Astrocyte (in vitro differentiated cells and primary cell): Measurements from ENCODE around the gene RPL14. TPM values are rescaled to one million over a fixed set of nuclear protein-coding genes. Genes with fewer than 3 reads are reported as not detected.

Source experiments
- DNase-seq: peaks from one replicate; pipeline ENCODE4 v3.0.0-alpha.2; 2010; ENCODE audit warnings: low read depth
- FAIRE-seq: peaks from 2 replicates; lab custom pipeline; 2011; peaks lifted over from hg19 to GRCh38; lab: Jason Lieb, UNC
- H2AFZ ChIP-seq: 2 replicates; pipeline ENCODE4 v1.6.0; 2012; ENCODE audit warnings: low read depth, low read length, inconsistent platforms
- H3K27ac ChIP-seq: 2 replicates; pipeline ENCODE4 v1.5.1; 2011; ENCODE audit warnings: low read depth, low read length, inconsistent platforms
- H3K27me3 ChIP-seq: 2 replicates; pipeline ENCODE4 v1.6.0; 2011; ENCODE audit warnings: low read length, inconsistent platforms; ENCODE audit not compliant: insufficient read depth
- H3K36me3 ChIP-seq: 2 replicates; pipeline ENCODE4 v1.5.1; 2011; ENCODE audit warnings: low read length, inconsistent platforms; ENCODE audit not compliant: insufficient read depth
- H3K4me1 ChIP-seq: 2 replicates; pipeline ENCODE4 v1.5.1; 2011; ENCODE audit warnings: low read length, inconsistent platforms; ENCODE audit not compliant: insufficient read depth
- H3K4me2 ChIP-seq: 2 replicates; pipeline ENCODE4 v1.6.0; 2012; ENCODE audit warnings: low read length, inconsistent platforms
- H3K4me3 ChIP-seq: 2 replicates; pipeline ENCODE4 v1.5.1; 2011; ENCODE audit warnings: low read depth, mild to moderate bottlenecking, low read length, inconsistent platforms; ENCODE audit not compliant: insufficient read depth
- H3K79me2 ChIP-seq: 2 replicates; pipeline ENCODE4 v1.6.0; 2012; ENCODE audit warnings: mild to moderate bottlenecking, low read length, inconsistent platforms; ENCODE audit not compliant: insufficient read depth
- H3K9ac ChIP-seq: 2 replicates; pipeline ENCODE4 v1.6.0; 2012; ENCODE audit warnings: mild to moderate bottlenecking, low read length, inconsistent platforms
- H3K9me3 ChIP-seq: 2 replicates; pipeline ENCODE4 v1.5.1; 2012; ENCODE audit warnings: low read depth, mild to moderate bottlenecking, low read length, inconsistent platforms; ENCODE audit not compliant: insufficient read depth
- H4K20me1 ChIP-seq: 2 replicates; pipeline ENCODE4 v1.6.0; 2012; ENCODE audit warnings: low read length, inconsistent platforms; ENCODE audit not compliant: insufficient read depth
- H3K27ac Mint-ChIP-seq: one replicate; pipeline ENCODE4 v1.8.0; 2021; ENCODE audit warnings: mild to moderate bottlenecking, mixed read lengths; ENCODE audit not compliant: unreplicated experiment
- H3K27me3 Mint-ChIP-seq: one replicate; pipeline ENCODE4 v1.8.0; 2021; ENCODE audit warnings: low read depth, mixed read lengths; ENCODE audit not compliant: unreplicated experiment
- H3K36me3 Mint-ChIP-seq: one replicate; pipeline ENCODE4 v1.8.0; 2021; ENCODE audit warnings: low read depth, mixed read lengths; ENCODE audit not compliant: unreplicated experiment
- H3K4me1 Mint-ChIP-seq: one replicate; pipeline ENCODE4 v1.8.0; 2021; ENCODE audit warnings: low read depth, mixed read lengths; ENCODE audit not compliant: unreplicated experiment
- H3K4me3 Mint-ChIP-seq: one replicate; pipeline ENCODE4 v1.8.0; 2021; ENCODE audit warnings: mild to moderate bottlenecking, moderate library complexity, mixed read lengths; ENCODE audit not compliant: unreplicated experiment
- H3K9me3 Mint-ChIP-seq: one replicate; pipeline ENCODE4 v1.8.0; 2021; ENCODE audit warnings: mild to moderate bottlenecking, mixed read lengths; ENCODE audit not compliant: unreplicated experiment
- CTCF ChIP-seq: IDR thresholded peaks from 2 replicates; pipeline ENCODE4 v1.5.1; 2011; ENCODE audit warnings: low read depth, mild to moderate bottlenecking, inconsistent platforms, low read length, moderate library complexity; ENCODE audit not compliant: insufficient read depth
- EZH2 ChIP-seq: IDR thresholded peaks from 2 replicates; pipeline ENCODE4 v1.6.1; 2012; ENCODE audit warnings: mild to moderate bottlenecking, low read length, inconsistent platforms; ENCODE audit not compliant: insufficient read depth
- total RNA-seq: library from RNA; stranded (reverse); gene quantifications from 2 replicates; pipeline ENCODE4 v1.2.1, GENCODE V29; 2021

RPL14 gene
- total RNA-seq, 1 donor from 2014 or later: 1,706 TPM

DNA sequence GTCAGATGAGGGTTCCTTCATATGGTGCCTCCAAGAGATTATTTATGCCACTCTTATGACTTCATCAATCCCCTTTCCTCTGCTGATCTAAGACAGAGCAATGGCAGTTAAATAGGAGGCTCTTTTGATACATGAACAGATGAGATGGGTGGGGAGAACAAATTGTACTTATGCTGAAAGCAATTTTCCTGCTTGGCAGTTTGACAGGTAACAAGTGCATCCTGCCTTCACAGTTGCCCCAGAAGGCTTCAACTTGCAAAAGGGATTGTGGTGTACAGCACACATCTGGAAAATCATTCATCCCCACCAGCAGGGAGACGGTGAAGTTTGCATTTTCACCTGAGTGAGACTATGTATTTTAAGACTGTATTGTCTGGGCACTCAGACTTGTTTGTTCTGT lies 42.9 kb upstream of the RPL14 start:
- Histone ChIP-seq H3K4me3 (no peak overlapping the region), H3K4me1 (no peaks in the 10 kb centered on the region), H2AFZ (no peak overlapping the region), H3K36me3 (no peaks in the 10 kb centered on the region), H3K27ac (no peak overlapping the region), H3K4me2 (no peak overlapping the region), H3K9me3 (no peaks in the 10 kb centered on the region), H3K27me3 (no peaks in the 10 kb centered on the region), H3K9ac (no peak overlapping the region), H3K79me2 (no peaks in the 10 kb centered on the region), H4K20me1 (no peaks in the 10 kb centered on the region)
- Mint-ChIP-seq H3K4me3 (no peak overlapping the region), H3K4me1 (no peaks in the 10 kb centered on the region), H3K27ac (no peak overlapping the region), H3K36me3 (no peaks in the 10 kb centered on the region), H3K27me3 (peaks cover 7% of the 10 kb centered on the region), H3K9me3 (no peaks in the 10 kb centered on the region)
- FAIRE-seq (no peak), DNase-seq (no peak)
- TF ChIP-seq EZH2: no peak
- no peak for TF ChIP-seq CTCF

GRCh38 chr3:40417845-40418543 lies 39.1 kb upstream of the RPL14 start:
- Mint-ChIP-seq H3K4me3 (no peak overlapping the region), H3K27me3 (peaks cover 7% of the 10 kb centered on the region), H3K9me3 (no peaks in the 10 kb centered on the region), H3K4me1 (no peaks in the 10 kb centered on the region), H3K36me3 (peaks cover 2% of the 10 kb centered on the region), H3K27ac (no peak overlapping the region)
- H3K36me3 ChIP-seq: no peaks in the 10 kb centered on the region
- FAIRE-seq (no peak), DNase-seq (no peak)
- no peak overlapping the region for H3K27ac ChIP-seq
- H3K9ac ChIP-seq: no peak overlapping the region
- no peaks in the 10 kb centered on the region for H3K9me3 ChIP-seq
- H3K4me1 ChIP-seq: no peaks in the 10 kb centered on the region
- TF ChIP-seq CTCF: no peak
- no peak for TF ChIP-seq EZH2
- H3K4me3 ChIP-seq: no peak overlapping the region
- H4K20me1 ChIP-seq: no peaks in the 10 kb centered on the region
- H3K27me3 ChIP-seq: no peaks in the 10 kb centered on the region
- H2AFZ ChIP-seq: no peak overlapping the region
- no peaks in the 10 kb centered on the region for H3K79me2 ChIP-seq
- H3K4me2 ChIP-seq: no peak overlapping the region

GRCh38 chr3:40422861-40423260 lies 34.3 kb upstream of the RPL14 start:
- no peak overlapping the region for H3K4me3 Mint-ChIP-seq
- Histone ChIP-seq H3K27ac (no peak overlapping the region), H4K20me1 (no peaks in the 10 kb centered on the region), H3K4me2 (no peak overlapping the region), H3K79me2 (no peaks in the 10 kb centered on the region), H3K9ac (no peak overlapping the region), H3K9me3 (no peaks in the 10 kb centered on the region), H3K4me3 (no peak overlapping the region), H3K27me3 (no peaks in the 10 kb centered on the region), H3K36me3 (no peaks in the 10 kb centered on the region), H2AFZ (no peak overlapping the region), H3K4me1 (no peaks in the 10 kb centered on the region)
- H3K27me3 Mint-ChIP-seq: no peaks in the 10 kb centered on the region
- FAIRE-seq (no peak), DNase-seq (no peak)
- no peaks in the 10 kb centered on the region for H3K9me3 Mint-ChIP-seq
- no peak for TF ChIP-seq CTCF
- no peak for TF ChIP-seq EZH2
- H3K4me1 Mint-ChIP-seq: no peaks in the 10 kb centered on the region
- H3K27ac Mint-ChIP-seq: no peak overlapping the region
- peaks cover 2% of the 10 kb centered on the region for H3K36me3 Mint-ChIP-seq
